ENCODE data around the gene SPATA17.
A peak's percentile ranks its signal among the peaks of the same experiment; 100 is the strongest.

Gene SPATA17

GRCh38 chr1:217687511-217687910, 56.4 kb downstream of the SPATA17 start:
- no peak for DNase-seq

DNA sequence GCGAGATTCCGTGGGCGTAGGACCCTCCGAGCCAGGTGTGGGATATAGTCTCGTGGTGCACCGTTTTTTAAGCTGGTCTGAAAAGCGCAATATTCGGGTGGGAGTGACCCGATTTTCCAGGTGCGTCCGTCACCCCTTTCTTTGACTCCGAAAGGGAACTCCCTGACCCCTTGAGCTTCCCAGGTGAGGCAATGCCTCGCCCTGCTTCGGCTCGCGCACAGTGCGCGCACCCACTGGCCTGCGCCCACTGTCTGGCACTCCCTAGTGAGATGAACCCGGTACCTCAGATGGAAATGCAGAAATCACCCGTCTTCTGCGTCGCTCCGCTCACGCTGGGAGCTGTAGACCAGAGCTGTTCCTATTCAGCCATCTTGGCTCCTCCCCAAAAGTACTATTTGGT, 65.0 kb downstream of the SPATA17 start:
- peak; percentile 12 for DNase-seq

- no peak for DNase-seq
Observed at GRCh38 chr1:217703326-217703725, 72.2 kb downstream of the SPATA17 start.

GRCh38 chr1:217712925-217713597, 81.9 kb downstream of the SPATA17 start:
- no peak for DNase-seq

DNA sequence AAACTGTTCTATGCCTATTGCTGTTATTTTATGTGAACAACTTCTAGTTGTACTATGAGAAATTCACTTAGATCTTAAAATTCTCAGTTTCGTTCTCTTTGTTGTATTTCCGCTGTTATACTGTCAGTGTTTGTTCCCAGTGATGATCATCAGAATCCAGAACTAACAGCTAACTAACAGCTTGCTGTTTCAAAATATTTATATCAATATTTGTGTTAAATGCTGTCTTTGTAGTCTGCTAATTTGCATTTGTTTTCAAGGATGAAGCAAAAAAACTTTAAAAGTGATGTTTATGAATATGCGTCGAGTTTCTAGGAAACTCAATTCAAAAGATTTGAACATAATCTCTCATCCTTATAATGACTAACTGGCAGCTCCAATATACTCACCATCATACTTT, 84.5 kb downstream of the SPATA17 start:
- DNase-seq: no peak

GRCh38 chr1:217717959-217718358, 86.8 kb downstream of the SPATA17 start:
- DNase-seq: no peak

- DNase-seq: no peak
Observed at GRCh38 chr1:217718873-217719272, 87.7 kb downstream of the SPATA17 start.

- no peak for DNase-seq
Observed at GRCh38 chr1:217721692-217722091, 90.5 kb downstream of the SPATA17 start.

- DNase-seq: no peak
Observed at GRCh38 chr1:217734973-217735372, 103.8 kb downstream of the SPATA17 start.

GRCh38 chr1:217747156-217747769, 116.1 kb downstream of the SPATA17 start:
- peak; percentile 33 for DNase-seq

- DNase-seq: no peak
Observed at GRCh38 chr1:217769768-217770167, 138.6 kb downstream of the SPATA17 start.

GRCh38 chr1:217770918-217771317, 139.8 kb downstream of the SPATA17 start:
- DNase-seq: no peak

- no peak for DNase-seq
Observed at GRCh38 chr1:217776693-217777092, 145.5 kb downstream of the SPATA17 start.

DNA sequence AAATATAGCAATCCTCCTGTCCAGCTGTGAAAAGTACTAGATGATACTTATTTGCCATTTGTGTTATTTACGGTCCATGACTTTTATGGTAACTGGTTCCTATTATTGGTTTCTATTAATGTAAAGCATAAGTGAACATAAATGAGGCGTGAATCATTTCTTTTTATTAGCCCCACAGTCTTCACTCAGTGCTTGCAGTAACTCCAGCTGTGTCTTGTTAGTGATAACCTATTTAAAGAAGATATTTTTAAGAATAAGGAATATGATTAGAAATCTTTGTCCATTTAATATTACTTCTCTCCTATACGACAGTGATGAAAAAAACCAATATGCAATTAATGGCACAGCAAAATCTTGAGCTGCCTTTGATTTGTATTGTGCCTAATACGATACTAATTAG, 149.9 kb downstream of the SPATA17 start:
- no peak for DNase-seq

DNA sequence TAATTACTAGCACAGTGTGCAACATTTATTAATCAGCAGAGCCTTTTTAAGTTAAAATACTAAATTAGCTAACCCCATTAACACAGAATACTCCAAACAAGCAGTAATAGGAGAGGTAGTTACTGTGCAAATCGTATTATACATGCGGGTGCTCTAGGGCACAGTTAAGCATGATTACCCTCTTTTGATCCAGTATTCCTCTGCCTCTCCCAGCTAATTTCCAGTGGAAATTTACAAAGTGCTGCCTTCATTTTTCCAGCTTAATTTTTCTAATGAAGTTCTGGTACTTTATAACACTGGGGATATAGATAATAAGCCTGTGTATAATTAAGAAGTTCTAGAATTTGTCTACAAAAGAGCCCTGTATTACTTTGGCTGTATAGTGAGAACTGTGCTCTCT, 159.9 kb downstream of the SPATA17 start:
- no peak for DNase-seq

DNA sequence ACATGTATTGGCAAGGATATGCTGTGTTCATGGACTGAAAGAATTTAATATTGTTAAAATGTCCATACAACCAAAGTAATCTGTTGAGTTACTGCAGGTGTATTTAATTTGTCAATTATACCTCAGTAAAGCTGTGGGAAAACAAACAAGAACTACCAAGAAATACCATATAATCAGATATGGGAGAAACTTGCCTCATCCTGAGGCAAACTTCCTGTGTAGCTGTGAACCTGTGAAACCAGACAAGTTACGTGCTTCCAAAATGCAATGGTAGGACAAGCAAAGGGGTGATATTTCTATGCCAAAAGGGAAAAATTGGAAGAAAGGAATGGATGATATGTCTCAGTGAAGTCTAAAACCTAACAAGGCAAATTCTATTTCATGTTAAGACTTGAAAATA, 174.6 kb downstream of the SPATA17 start:
- no peak for DNase-seq

- no peak for DNase-seq
Observed at GRCh38 chr1:217812175-217812574, 181.0 kb downstream of the SPATA17 start.

GRCh38 chr1:217813031-217813430, 181.9 kb downstream of the SPATA17 start:
- DNase-seq: no peak

- no peak for DNase-seq
Observed at GRCh38 chr1:217837691-217838090, 206.5 kb downstream of the SPATA17 start.

GRCh38 chr1:217839161-217839560, 208.0 kb downstream of the SPATA17 start:
- no peak for DNase-seq

- DNase-seq: no peak
Observed at GRCh38 chr1:217846733-217847132, 215.6 kb downstream of the SPATA17 start.

DNA sequence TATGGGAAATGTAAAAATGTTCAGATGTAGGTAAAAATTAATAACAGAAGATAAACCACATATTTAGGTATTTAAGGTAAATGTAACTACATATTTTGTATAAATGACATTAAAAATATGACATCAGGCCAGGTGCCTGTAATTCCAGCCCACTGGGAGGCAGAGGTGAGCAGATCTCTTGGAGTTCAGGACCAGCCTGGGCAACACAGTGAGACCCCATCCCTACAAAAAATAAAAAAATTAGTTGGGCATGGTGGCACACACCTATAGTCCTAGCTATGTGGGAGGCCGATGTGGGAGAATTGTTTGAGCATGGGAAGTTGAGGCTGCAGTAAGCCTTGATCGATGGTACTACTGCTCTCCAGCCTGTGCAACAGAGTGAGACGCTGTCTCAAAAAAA, 216.5 kb downstream of the SPATA17 start:
- DNase-seq: no peak

- no peak for DNase-seq
Observed at GRCh38 chr1:217856342-217857034, 225.3 kb downstream of the SPATA17 start.

DNA sequence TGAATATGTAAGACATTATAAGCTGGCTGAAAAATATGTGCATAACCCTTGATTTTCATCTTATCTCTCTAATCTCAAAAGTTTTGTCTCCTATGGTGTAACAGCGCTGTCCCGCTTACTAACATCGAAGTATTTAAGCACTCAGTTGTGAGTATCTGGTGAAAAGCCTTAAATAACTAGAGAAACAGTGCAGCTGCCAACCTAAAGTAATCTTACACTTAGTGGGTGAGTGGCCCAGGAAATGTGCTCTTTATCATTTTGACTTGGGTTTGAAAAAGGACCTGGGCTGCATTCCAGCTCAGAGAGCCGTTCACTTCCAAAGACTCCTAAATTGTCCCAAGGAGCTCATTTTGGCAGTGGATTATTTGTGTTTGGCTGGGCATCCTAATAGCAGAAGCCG, 225.9 kb downstream of the SPATA17 start:
- no peak for DNase-seq

Measured in NCI-H774 (cell line).